B cell (primary cell): ENCODE data around the gene SLC25A20. TPM values are rescaled to one million over a fixed set of nuclear protein-coding genes. Genes with fewer than 3 reads are reported as not detected.

Source experiments
- ATAC-seq: fragments of 200-7000 bp; cut with Tn5 transposase; one replicate; pipeline ENCODE4 v1.10.0; 2021; ENCODE audit warnings: low read depth, mild to moderate bottlenecking, moderate number of reproducible peaks, moderate library complexity
- CTCF ChIA-PET: fragments of 350-600 bp; sonication (Branson Sonifier 250); formaldehyde crosslinking; loops from one replicate; lab custom pipeline; 2021; ENCODE audit warnings: antibody characterized with exemption, inconsistent platforms; lab: Charles Lee
- POLR2A ChIA-PET: fragments of 350-600 bp; sonication (Branson Sonifier 250); formaldehyde crosslinking; loops from one replicate; lab custom pipeline; 2021; ENCODE audit warnings: antibody characterized with exemption; lab: Charles Lee
- DNase-seq: peaks from one replicate; pipeline ENCODE4 v3.0.0; 2013
- H2AFZ ChIP-seq: 2 replicates; pipeline ENCODE4 v1.6.1; 2012; ENCODE audit warnings: mild to moderate bottlenecking, low read depth, low read length; ENCODE audit not compliant: insufficient read depth, poor library complexity, severe bottlenecking
- H3K27ac ChIP-seq, 2 donors: 1 replicate in 1 of 2; 2 replicates in 1 of 2; pipeline ENCODE4 v1.5.1; 2012 to 2013; ENCODE audit warnings: low read length in 2 of 2, mild to moderate bottlenecking in 2 of 2, moderate library complexity in 1 of 2
- H3K27me3 ChIP-seq, 4 experiments: fragments of 200-600 bp in 1 of 4; sonication (generic) in 1 of 4; replicated peaks in 1 of 4; 1 replicate in 2 of 4; 2 replicates in 2 of 4; pipeline versions ENCODE4 v1.6.1 to v1.7.0; 2013 to 2016; ENCODE audit warnings: low read length in 3 of 4, mild to moderate bottlenecking in 2 of 4, mixed read lengths in 1 of 4, moderate library complexity in 1 of 4; ENCODE audit not compliant: insufficient read depth in 4 of 4, control insufficient read depth in 3 of 4; ENCODE audit errors: control extremely low read depth in 1 of 4
- H3K36me3 ChIP-seq, 2 experiments: replicated peaks in 1 of 2; 1 replicate in 1 of 2; 2 replicates in 1 of 2; pipeline versions ENCODE4 v1.6.1 to v1.7.1; 2013; ENCODE audit warnings: low read length in 1 of 2; ENCODE audit not compliant: insufficient read depth in 2 of 2, control insufficient read depth in 1 of 2; ENCODE audit errors: control extremely low read depth in 1 of 2, extremely low read depth in 1 of 2
- H3K4me1 ChIP-seq, 2 donors: fragments of 200-600 bp in 1 of 2; sonication (generic) in 1 of 2; 1 replicate in 1 of 2; 2 replicates in 1 of 2; pipeline versions ENCODE4 v1.5.1 to v1.6.1; 2013 to 2017; ENCODE audit warnings: low read length in 2 of 2; ENCODE audit not compliant: control insufficient read depth in 2 of 2, insufficient read depth in 2 of 2
- H3K4me2 ChIP-seq: replicated peaks from 2 replicates; pipeline ENCODE3; 2012; ENCODE audit warnings: mild to moderate bottlenecking, low read depth, low read length; ENCODE audit not compliant: poor library complexity, severe bottlenecking
- H3K4me3 ChIP-seq, 5 experiments: fragments of 200-600 bp in 1 of 5; sonication (generic) in 1 of 5; 1 replicate in 3 of 5; 2 replicates in 2 of 5; pipeline versions ENCODE4 v1.5.1 to v1.7.0; 2011 to 2016; ENCODE audit warnings: low read length in 4 of 5, mild to moderate bottlenecking in 4 of 5, low read depth in 2 of 5, control low read depth in 1 of 5, moderate library complexity in 1 of 5; ENCODE audit not compliant: insufficient read depth in 1 of 5; ENCODE audit errors: control extremely low read depth in 1 of 5, extremely low read depth in 1 of 5
- H3K79me2 ChIP-seq: fragments of 200-600 bp; sonication (generic); one replicate; pipeline ENCODE4 v1.6.0; 2016; ENCODE audit warnings: low read length; ENCODE audit not compliant: control insufficient read depth, insufficient read depth
- H3K9ac ChIP-seq: fragments of 200-600 bp; sonication (generic); 2 replicates; pipeline ENCODE4 v1.6.1; 2017; ENCODE audit warnings: mild to moderate bottlenecking, low read length, moderate library complexity
- H3K9me3 ChIP-seq, 3 donors: one replicate each; pipeline versions ENCODE4 v1.6.1 to v1.7.1; 2013; ENCODE audit warnings: low read length in 2 of 3; ENCODE audit not compliant: control insufficient read depth in 2 of 3, insufficient read depth in 1 of 3; ENCODE audit errors: control extremely low read depth in 1 of 3
- H4K20me1 ChIP-seq: 2 replicates; pipeline ENCODE4 v1.6.0; 2012; ENCODE audit warnings: mild to moderate bottlenecking, low read length; ENCODE audit not compliant: insufficient read depth, control insufficient read depth, poor library complexity, severe bottlenecking
- H3K27ac Mint-ChIP-seq: one replicate; pipeline ENCODE4 v1.8.0; 2021; ENCODE audit warnings: mixed read lengths
- H3K27me3 Mint-ChIP-seq: one replicate; pipeline ENCODE4 v1.8.0; 2021; ENCODE audit warnings: mixed read lengths
- H3K4me1 Mint-ChIP-seq: one replicate; pipeline ENCODE4 v1.8.0; 2021; ENCODE audit warnings: mixed read lengths
- H3K4me3 Mint-ChIP-seq: one replicate; pipeline ENCODE4 v1.8.0; 2021; ENCODE audit warnings: mixed read lengths
- H3K9me3 Mint-ChIP-seq: one replicate; pipeline ENCODE4 v1.8.0; 2022; ENCODE audit warnings: mixed read lengths; ENCODE audit not compliant: insufficient read depth
- CTCF ChIP-seq: fragments of 200-600 bp; IDR thresholded peaks from one replicate; pipeline ENCODE4 v1.8.0; 2022; ENCODE audit warnings: antibody characterized with exemption, mild to moderate bottlenecking
- EZH2 ChIP-seq: IDR thresholded peaks from 2 replicates; pipeline ENCODE4 v1.6.1; 2012; ENCODE audit warnings: borderline replicate concordance, low read depth, mild to moderate bottlenecking, moderate library complexity, low read length; ENCODE audit not compliant: insufficient read depth, poor library complexity, severe bottlenecking
- WGBS: methylation state at CpG from one replicate; pipeline ENCODE4 v1.1.5; 2013; ENCODE audit warnings: missing lambda C conversion rate; ENCODE audit not compliant: insufficient coverage; 5-methylcytosine and 5-hydroxymethylcytosine counted together
- intact Hi-C: fragments of 100-400 bp; cut with micrococcal nuclease; formaldehyde crosslinking; loops from one replicate; pipeline ENCODE4 v1.10.0; 2022
- polyA plus RNA-seq: library from polyadenylated mRNA; depleted of rRNA; stranded (reverse); fragments of >200 nt; gene quantifications from 2 replicates; pipeline ENCODE4 v1.2.3, GENCODE V29; 2012
- total RNA-seq, 2 donors: library from RNA; stranded (reverse); fragments of 120-200 nt in 1 of 2; gene quantifications; 1 replicate in 1 of 2; 2 replicates in 1 of 2; pipeline versions ENCODE4 v1.2.3 to v1.2.4, GENCODE V29; 2013 to 2022

Gene SLC25A20
- total and polyA plus RNA-seq, 2 donors (not counting 1 experiment from before 2014, with no cell fraction given) = 12.2 to 19.9 TPM

GRCh38 chr3:48819234-48820221 lies 79.2 kb downstream of the SLC25A20 start:
- Histone ChIP-seq H3K4me2 (no peak overlapping the region), H4K20me1 (peaks cover 22% of the 10 kb centered on the region), H3K36me3 (no peaks in the 10 kb centered on the region), H3K9ac (no peak overlapping the region), H3K9me3 (no peaks in the 10 kb centered on the region), H2AFZ (no peak overlapping the region), H3K27ac (no peak overlapping the region), H3K27me3 (no peaks in the 10 kb centered on the region), H3K4me3 (no peak overlapping the region), H3K4me1 (no peaks in the 10 kb centered on the region), H3K79me2 (peaks cover 41% of the 10 kb centered on the region)
- no peak overlapping the region for H3K27ac Mint-ChIP-seq
- H3K4me1 Mint-ChIP-seq = peaks cover 8% of the 10 kb centered on the region
- 100% methylated on average over 4 of the region's 7 CpGs for WGBS
- no peaks in the 10 kb centered on the region for H3K9me3 Mint-ChIP-seq
- no peak for DNase-seq
- ChIA-PET POLR2A (interaction anchor here (0.7 kb wide), 1 partner anchor 146 kb away, joined by 4 read pairs; no protein-coding TSS in a partner anchor), CTCF (no interaction called here)
- H3K27me3 Mint-ChIP-seq = no peaks in the 10 kb centered on the region
- TF ChIP-seq CTCF (no peak), EZH2 (no peak)
- intact Hi-C loops = no loop called here
- no peak overlapping the region for H3K4me3 Mint-ChIP-seq
- ATAC-seq = no peak

GRCh38 chr3:48811524-48811923 lies 87.2 kb downstream of the SLC25A20 start:
- POLR2A ChIA-PET = interaction anchor here (1.0 kb wide), 1 partner anchor 36 kb away, joined by 5 read pairs; the partner anchor contains the start of gene PRKAR2A
- H3K4me1 Mint-ChIP-seq = peaks cover 25% of the 10 kb centered on the region

More at GRCh38 chr3:48811524-48811923, 87.2 kb downstream of the SLC25A20 start:
- no peak overlapping the region for H3K4me3 ChIP-seq
- peak overlapping the region; percentile 27 for H3K4me2 ChIP-seq
- CTCF ChIA-PET = no interaction called here
- no peak overlapping the region for H3K4me3 Mint-ChIP-seq
- DNase-seq (no peak), ATAC-seq (no peak)
- no peaks in the 10 kb centered on the region for H3K9me3 ChIP-seq
- peaks cover 3 to 10% of the 10 kb centered on the region in 2 donors for H3K4me1 ChIP-seq
- TF ChIP-seq CTCF (no peak), EZH2 (no peak)
- H3K9me3 Mint-ChIP-seq = no peaks in the 10 kb centered on the region
- no peak overlapping the region for H2AFZ ChIP-seq
- no peak overlapping the region for H3K27ac ChIP-seq
- peaks cover 38% of the 10 kb centered on the region for H3K79me2 ChIP-seq
- no peak overlapping the region for H3K9ac ChIP-seq
- no peaks in the 10 kb centered on the region for H3K36me3 ChIP-seq
- H3K27me3 Mint-ChIP-seq = no peaks in the 10 kb centered on the region
- intact Hi-C loops = no loop called here
- no peak overlapping the region for H3K27ac Mint-ChIP-seq
- peaks cover 6% of the 10 kb centered on the region for H4K20me1 ChIP-seq
- H3K27me3 ChIP-seq = no peaks in the 10 kb centered on the region
- no CpG with 5 or more reads among the region's 3 CpGs for WGBS
